GM12874 (cell line): ENCODE measurements around the gene IL7R.

Experiments used
- TF ChIP-seq, protein P1 (sequence below): IDR thresholded peaks from 2 replicates; pipeline ENCODE4 v1.5.1; 2011; ENCODE audit warnings: low read depth, mild to moderate bottlenecking, control low read depth, low read length, moderate library complexity; ENCODE audit not compliant: insufficient read depth

IL7R gene

DNA sequence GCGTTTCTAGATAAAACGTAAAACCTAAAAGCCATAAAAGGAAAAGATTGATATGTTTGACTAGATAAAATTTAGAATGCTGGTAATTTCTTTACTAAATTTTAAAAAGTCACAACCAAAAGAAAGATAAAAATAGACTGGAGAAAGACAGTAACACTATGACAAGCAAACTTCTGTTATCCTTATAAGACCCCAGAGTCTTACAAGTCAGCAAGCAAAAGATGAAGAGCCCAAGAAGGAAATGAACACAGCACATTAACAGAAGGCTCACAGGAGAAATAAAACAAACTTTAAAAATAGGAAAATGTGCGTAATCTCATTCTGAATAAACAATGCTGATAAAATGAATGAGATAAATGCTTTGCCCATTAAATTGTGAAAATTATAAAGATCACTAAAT, 29.7 kb downstream of the IL7R start:
- TF ChIP-seq, protein P1, sequence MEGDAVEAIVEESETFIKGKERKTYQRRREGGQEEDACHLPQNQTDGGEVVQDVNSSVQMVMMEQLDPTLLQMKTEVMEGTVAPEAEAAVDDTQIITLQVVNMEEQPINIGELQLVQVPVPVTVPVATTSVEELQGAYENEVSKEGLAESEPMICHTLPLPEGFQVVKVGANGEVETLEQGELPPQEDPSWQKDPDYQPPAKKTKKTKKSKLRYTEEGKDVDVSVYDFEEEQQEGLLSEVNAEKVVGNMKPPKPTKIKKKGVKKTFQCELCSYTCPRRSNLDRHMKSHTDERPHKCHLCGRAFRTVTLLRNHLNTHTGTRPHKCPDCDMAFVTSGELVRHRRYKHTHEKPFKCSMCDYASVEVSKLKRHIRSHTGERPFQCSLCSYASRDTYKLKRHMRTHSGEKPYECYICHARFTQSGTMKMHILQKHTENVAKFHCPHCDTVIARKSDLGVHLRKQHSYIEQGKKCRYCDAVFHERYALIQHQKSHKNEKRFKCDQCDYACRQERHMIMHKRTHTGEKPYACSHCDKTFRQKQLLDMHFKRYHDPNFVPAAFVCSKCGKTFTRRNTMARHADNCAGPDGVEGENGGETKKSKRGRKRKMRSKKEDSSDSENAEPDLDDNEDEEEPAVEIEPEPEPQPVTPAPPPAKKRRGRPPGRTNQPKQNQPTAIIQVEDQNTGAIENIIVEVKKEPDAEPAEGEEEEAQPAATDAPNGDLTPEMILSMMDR: no peak

DNA sequence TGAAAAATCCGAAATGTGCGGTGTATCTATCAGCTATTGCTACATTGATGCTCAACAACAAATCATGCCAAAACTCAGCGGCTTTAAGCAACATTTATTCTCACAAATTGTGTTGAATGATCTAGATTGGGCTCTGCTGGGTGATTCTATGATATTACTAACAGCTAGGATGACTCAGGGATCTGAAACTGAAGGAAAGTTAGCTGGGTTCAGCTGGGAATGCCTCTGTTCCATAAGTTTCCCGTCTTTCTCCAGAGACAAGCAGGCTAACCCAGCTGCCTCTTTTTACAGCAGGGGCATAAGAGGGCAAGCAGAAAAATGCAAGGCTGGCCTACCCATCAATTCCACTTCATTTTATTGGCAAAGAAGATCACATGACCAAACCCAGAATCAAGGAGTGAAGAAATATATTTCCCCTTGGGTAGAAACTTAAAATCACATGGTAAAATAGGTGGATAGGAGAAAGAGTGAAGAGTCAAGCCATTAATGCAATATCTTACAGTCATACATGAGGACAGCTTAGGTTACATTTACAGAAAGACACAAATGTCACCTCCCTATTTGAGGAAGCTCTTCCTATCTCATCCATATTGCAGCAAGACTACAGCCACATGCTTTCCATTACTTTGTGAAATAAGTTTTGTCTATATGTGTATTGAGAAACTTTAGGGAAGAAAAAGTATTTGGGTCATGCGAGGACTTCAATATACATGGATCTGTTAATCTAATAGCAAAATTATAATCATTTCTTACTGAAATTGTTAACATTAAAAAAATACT, 30.8 kb downstream of the IL7R start:
- TF ChIP-seq, protein P1: no peak

DNA sequence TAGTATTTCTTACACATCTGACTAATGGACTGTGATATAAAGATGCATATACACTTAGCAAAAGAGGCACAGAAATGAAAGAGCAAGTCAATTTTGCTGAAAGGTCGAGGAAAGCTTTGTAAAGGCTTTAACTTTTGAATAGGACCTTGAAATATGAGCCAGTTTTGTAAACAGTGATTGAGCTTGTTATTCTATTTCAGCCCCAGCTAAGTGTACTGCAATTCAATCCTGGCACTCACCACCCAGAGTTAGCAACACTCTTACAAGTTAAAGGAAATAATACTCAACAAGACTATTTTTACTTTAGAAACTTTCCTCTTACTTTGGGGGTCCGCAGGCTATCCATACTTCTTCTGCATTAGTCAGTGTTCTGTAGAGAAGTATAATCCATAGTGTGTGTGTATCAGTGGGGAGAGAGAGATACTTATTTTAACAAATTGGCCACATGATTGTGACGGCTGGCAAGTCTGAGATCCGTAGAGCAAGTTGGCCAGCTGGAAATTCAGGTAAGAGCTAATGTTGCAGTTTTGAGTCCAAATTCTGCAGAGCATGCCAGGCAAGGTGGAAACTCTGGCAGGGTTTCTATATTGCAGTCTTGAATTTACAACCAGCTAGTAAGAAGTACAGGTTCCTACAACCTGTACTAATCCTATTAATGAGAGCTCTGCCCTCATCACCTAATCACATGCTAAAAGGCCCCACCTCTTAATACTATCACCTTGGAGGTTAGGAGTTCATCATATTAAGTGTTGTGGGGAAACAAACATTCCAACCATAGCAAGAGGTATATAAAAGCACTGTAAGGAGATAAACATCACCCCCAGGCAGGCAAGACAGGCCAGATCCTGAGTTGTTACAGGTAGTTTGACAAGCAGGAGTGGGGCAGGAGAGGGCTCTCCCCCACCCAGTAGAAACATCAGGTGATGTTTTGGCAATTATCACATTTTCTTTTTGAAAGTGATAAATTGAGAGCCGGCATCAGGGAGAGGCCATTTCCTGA, 33.6 kb downstream of the IL7R start:
- TF ChIP-seq, protein P1: no peak

DNA sequence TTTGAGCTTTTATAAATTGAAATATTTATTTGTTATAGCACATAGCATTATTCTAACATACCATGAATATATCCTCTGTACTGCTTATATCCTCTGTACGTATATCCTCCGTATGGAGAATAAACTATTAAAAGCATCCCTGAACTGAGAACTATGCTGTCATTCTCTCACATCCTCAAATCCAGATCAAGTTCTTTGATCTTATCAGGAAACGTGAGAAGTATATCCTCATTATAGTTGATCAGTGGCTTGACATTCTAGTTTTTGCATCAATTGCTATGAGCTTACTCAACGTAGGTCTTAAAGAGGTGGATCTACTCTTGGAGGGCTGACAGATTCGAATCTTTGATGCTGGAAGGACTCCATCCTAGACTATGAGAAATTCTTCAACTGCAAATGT, 37.4 kb downstream of the IL7R start:
- TF ChIP-seq, protein P1: no peak

DNA sequence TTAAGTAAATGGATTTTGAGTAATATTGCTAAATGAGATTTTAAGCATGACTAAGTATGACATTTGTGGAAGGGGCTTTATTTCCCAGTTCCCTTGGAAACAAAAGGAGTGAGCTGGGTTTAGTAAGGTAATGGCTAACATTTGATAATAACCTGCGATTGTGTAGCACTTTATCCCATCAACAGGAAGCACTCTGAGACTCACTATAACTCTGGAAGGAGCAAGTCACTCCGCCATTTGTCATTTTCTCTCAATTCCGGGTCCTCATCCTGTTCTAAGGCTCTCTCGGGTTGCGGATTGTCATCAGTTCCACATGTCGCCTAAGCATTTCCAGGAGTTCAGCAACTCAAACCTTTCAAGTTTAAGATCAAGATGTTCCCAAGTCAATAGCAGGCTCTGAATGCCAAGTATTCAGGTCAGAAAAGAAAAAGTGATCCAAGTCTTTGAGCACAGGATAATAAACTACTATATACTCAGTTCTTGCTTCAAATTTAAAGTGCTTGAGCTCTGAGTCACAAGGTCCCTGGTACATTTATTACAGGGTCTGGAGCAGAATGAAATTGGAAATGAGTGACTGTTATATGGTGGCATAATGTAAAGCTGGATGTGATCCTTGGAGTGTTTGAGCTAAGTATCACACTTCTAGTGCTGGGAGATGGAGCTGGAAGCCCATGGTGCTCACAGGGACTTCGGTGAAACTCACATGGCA, 42.4 kb downstream of the IL7R start:
- TF ChIP-seq, protein P1: no peak

DNA sequence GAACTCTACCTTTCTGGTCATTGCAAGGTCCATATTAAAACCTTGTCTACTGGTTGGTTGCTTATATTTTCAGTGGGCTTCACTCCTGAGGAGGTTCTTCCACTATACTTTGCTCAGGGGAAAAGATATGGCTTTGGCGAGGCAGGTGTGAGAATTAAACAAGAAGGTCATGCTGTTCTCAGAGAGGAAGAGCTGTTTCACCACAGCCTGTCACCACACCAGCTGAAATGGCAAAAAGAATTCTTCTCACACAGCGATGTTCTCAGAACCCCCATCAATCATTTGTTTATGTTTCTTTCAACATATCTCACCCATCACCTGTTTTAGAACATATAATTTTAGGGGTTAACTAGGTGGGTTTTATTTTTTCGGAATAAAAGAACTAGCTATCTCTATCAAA, 43.1 kb downstream of the IL7R start:
- TF ChIP-seq, protein P1: no peak
